ENCODE measurements around the gene DSCAML1. TPM values are rescaled to one million over a fixed set of nuclear protein-coding genes. Genes with fewer than 3 reads are reported as not detected.

The DSCAML1 gene
- total RNA-seq, 2 donors from 2014 or later = 0.33 to 1.6 TPM

GRCh38 chr11:117443266-117444186, 353.5 kb downstream of the DSCAML1 start:
- Histone ChIP-seq H3K27me3 (no peaks in the 10 kb centered on the region), H3K27ac (no peak overlapping the region), H3K4me1 (peaks cover 7% of the 10 kb centered on the region), H3K4me3 (no peak overlapping the region), H3K36me3 (replicated peaks in 1 of 2; ENCODE audit: insufficient read depth in 1 of 2, low read depth in 2 of 2) (no peaks in the 10 kb centered on the region), H3K9me3 (no peaks in the 10 kb centered on the region)
- intact Hi-C loops (cut with DNase I) = loop anchor here (10.0 kb wide), 1 partner anchor 611 kb away; no protein-coding TSS in a partner anchor
- WGBS, 2 donors = 35 to 40% methylated on average over 16 to 36 of the region's 38 CpGs
- ATAC-seq (peak; percentile 71), DNase-seq (peak; percentile 45 to 72 (median 66))
- peak; percentile 19 to 70 (median 54) for TF ChIP-seq CTCF (IDR thresholded peaks at IDR 0.05)
- TF ChIP-seq POLR2A (IDR thresholded peaks at IDR 0.05) = no peak

GRCh38 chr11:117442869-117443239, 354.2 kb downstream of the DSCAML1 start:
- no peak overlapping the region for H3K4me3 ChIP-seq
- H3K27me3 ChIP-seq = no peaks in the 10 kb centered on the region
- H3K9me3 ChIP-seq = no peaks in the 10 kb centered on the region
- H3K36me3 ChIP-seq (replicated peaks in 1 of 2; ENCODE audit: insufficient read depth in 1 of 2, low read depth in 2 of 2) = no peaks in the 10 kb centered on the region
- peaks cover 7% of the 10 kb centered on the region for H3K4me1 ChIP-seq
- TF ChIP-seq POLR2A (IDR thresholded peaks at IDR 0.05) (no peak), CTCF (IDR thresholded peaks at IDR 0.05) (no peak)
- H3K27ac ChIP-seq = no peak overlapping the region
- ATAC-seq = no peak
- WGBS, 2 donors = 77 to 88% methylated on average over 5 to 12 of the region's 12 CpGs
- intact Hi-C loops (cut with DNase I) = loop anchor here (10.0 kb wide), 1 partner anchor 612 kb away; no protein-coding TSS in a partner anchor
- DNase-seq = no peak

- intact Hi-C loops (cut with DNase I) = loop anchor here (10.0 kb wide), 1 partner anchor 613 kb away; no protein-coding TSS in a partner anchor
- Histone ChIP-seq H3K9me3 (no peaks in the 10 kb centered on the region), H3K36me3 (replicated peaks in 1 of 2; ENCODE audit: insufficient read depth in 1 of 2, low read depth in 2 of 2) (no peaks in the 10 kb centered on the region), H3K27ac (no peak overlapping the region), H3K27me3 (no peaks in the 10 kb centered on the region), H3K4me3 (no peak overlapping the region), H3K4me1 (peaks cover 7% of the 10 kb centered on the region)
- ATAC-seq (no peak), DNase-seq (no peak)
- TF ChIP-seq POLR2A (IDR thresholded peaks at IDR 0.05) (no peak), CTCF (IDR thresholded peaks at IDR 0.05) (no peak)
- WGBS, 2 donors = 79 to 84% methylated on average over 14 to 16 of the region's 16 CpGs
Measured at GRCh38 chr11:117442049-117442868, 354.8 kb downstream of the DSCAML1 start.

GRCh38 chr11:117441146-117441975, 355.7 kb downstream of the DSCAML1 start:
- Histone ChIP-seq H3K27me3 (no peaks in the 10 kb centered on the region), H3K9me3 (no peaks in the 10 kb centered on the region), H3K27ac (no peak overlapping the region), H3K4me3 (no peak overlapping the region), H3K4me1 (peaks cover 7% of the 10 kb centered on the region), H3K36me3 (replicated peaks in 1 of 2; ENCODE audit: insufficient read depth in 1 of 2, low read depth in 2 of 2) (no peaks in the 10 kb centered on the region)
- ATAC-seq (no peak), DNase-seq (no peak)
- TF ChIP-seq POLR2A (IDR thresholded peaks at IDR 0.05) (no peak), CTCF (IDR thresholded peaks at IDR 0.05) (no peak)
- intact Hi-C loops (cut with DNase I) = loop anchor here (10.0 kb wide), 1 partner anchor 613 kb away; no protein-coding TSS in a partner anchor
- 81 to 82% methylated on average over 10 to 14 of the region's 14 CpGs for WGBS, 2 donors
